IPS-NIHi7 (cell line): ENCODE results near the gene CLDND2.

ENCODE experiments used
- DNase-seq: peaks from one replicate; pipeline ENCODE4 v3.0.0; 2012; ENCODE audit warnings: mixed read lengths; ENCODE audit errors: extremely low spot score

CLDND2 gene

GRCh38 chr19:51331193-51331592 lies 37.6 kb downstream of the CLDND2 start:
- no peak for DNase-seq

- DNase-seq = no peak
Observed at GRCh38 chr19:51330366-51330765, 38.4 kb downstream of the CLDND2 start.

- no peak for DNase-seq
Observed at GRCh38 chr19:51329411-51329810, 39.4 kb downstream of the CLDND2 start.

GRCh38 chr19:51327066-51328001 lies 41.5 kb downstream of the CLDND2 start:
- peak; percentile 96 for DNase-seq

GRCh38 chr19:51326216-51327065 lies 42.4 kb downstream of the CLDND2 start:
- DNase-seq = no peak

- no peak for DNase-seq
Observed at GRCh38 chr19:51325161-51325976, 43.4 kb downstream of the CLDND2 start.

GRCh38 chr19:51324167-51324481 lies 44.7 kb downstream of the CLDND2 start:
- DNase-seq = no peak

GRCh38 chr19:51323481-51324166 lies 45.2 kb downstream of the CLDND2 start:
- DNase-seq = no peak

GRCh38 chr19:51321799-51322198 lies 47.0 kb downstream of the CLDND2 start:
- no peak for DNase-seq

GRCh38 chr19:51320280-51320657 lies 48.5 kb downstream of the CLDND2 start:
- no peak for DNase-seq

- DNase-seq = no peak
Observed at GRCh38 chr19:51319649-51320279, 49.0 kb downstream of the CLDND2 start.

GRCh38 chr19:51318687-51319648 lies 49.8 kb downstream of the CLDND2 start:
- no peak for DNase-seq

- no peak for DNase-seq
Observed at GRCh38 chr19:51317968-51318367, 50.8 kb downstream of the CLDND2 start.

- DNase-seq = no peak
Observed at GRCh38 chr19:51317376-51317775, 51.4 kb downstream of the CLDND2 start.
